GM03348 (cell line): ENCODE results near the gene DTX1.
A peak's percentile ranks its signal among the peaks of the same experiment; 100 is the strongest.

Experiments
- DNase-seq: peaks from one replicate; pipeline ENCODE4 v3.0.0; 2012; ENCODE audit warnings: low spot score

DTX1 gene

DNA sequence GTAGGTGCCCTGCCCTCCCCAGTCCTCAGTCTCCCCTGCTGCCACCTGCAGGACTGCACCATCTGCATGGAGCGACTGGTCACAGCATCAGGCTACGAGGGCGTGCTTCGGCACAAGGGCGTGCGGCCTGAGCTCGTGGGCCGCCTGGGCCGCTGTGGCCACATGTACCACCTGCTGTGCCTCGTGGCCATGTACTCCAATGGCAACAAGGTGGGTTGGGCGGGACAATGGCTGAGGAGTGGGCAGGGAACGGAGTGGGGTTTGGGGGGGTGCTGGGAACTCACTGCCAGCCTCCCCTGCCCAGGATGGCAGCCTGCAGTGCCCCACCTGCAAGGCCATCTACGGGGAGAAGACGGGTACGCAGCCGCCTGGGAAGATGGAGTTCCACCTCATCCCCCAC is 38.2 kb downstream of the DTX1 start:
- no peak for DNase-seq

DNA sequence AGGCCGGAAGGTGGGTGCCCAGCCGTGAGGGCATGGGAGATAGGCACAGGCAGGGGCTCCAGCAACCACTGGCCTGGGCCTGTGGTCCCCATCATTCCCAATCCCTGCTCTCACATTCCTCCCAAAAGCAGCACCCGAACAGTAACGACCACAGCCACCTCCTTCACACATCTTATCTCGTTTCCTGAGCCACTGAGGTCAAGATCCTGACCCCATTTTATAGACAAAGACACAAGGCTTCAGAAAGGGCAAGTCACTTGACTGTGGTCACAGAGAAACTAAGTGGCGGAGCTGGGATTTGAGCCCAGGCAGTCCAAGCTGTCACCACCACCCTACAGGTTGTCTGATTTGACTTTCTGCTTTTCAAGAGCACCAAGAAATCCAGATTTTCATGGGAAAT is 38.9 kb downstream of the DTX1 start:
- DNase-seq = no peak

DNA sequence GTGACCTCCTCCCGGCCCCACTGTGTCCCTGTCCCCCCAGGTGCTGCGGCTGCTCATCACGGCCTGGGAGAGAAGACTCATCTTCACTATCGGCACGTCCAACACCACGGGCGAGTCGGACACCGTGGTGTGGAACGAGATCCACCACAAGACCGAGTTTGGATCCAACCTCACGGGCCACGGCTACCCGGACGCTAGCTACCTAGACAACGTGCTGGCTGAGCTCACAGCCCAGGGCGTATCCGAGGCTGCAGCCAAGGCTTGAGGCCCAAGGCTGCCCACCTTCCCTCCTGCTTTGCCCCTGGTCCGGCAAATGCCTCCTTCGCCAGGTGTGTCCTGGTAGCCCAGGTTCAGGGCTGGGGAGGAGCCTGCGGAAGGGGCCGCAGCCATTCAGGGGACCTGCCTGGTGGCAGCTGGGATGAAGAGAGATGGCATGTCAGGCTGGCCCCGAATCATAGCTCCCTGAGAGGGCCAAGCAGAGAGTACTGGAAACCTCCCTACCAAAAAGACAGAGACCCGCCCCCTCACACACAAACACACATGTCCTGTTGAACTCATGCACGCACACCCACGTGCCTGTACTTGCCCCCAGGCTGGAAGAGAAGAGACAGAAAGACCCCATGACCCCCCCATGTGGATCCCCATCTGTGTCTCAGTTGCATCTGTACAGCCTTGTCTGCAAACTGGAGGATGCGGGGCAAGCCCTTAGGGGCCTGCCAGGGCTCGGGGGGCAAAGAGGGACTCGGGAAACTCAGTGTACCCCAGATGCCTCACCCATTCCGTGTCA is 40.3 kb downstream of the DTX1 start:
- DNase-seq = no peak

DNA sequence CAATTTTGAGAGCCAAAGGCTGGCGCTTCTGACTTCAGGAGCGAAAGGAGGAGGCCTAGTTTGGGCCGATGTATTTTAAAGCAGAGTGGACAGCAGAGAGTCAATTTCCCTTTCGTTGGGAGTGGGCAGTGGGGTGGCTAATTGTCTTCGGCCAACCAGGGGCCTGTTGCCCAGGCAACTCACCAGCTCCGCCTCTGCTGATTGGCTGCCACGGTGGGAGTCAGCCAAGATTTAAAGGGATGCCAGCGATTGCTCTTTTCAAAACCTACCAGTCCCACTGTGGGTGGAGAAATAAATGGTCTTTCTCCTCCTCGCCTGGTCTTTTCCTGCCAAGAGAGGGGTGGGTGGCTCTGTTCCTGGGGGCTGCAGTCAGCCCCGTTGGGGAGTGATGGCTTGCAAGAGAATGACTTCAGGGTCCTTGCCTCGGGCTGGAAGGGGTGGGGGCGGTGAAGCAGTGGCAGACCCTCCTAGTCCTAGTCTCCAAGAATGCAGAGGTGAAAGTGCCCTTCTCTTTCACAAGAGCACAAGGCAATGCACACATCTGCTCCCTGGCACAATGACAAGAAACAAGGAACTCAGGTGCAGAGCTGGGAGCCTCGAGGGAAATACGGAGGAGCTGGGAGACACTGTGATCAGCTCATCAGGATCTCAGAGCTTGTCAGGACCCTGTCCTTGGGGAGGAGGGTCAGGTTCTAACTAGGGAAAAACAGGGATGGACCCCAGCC is 41.3 kb downstream of the DTX1 start:
- DNase-seq = no peak

DNA sequence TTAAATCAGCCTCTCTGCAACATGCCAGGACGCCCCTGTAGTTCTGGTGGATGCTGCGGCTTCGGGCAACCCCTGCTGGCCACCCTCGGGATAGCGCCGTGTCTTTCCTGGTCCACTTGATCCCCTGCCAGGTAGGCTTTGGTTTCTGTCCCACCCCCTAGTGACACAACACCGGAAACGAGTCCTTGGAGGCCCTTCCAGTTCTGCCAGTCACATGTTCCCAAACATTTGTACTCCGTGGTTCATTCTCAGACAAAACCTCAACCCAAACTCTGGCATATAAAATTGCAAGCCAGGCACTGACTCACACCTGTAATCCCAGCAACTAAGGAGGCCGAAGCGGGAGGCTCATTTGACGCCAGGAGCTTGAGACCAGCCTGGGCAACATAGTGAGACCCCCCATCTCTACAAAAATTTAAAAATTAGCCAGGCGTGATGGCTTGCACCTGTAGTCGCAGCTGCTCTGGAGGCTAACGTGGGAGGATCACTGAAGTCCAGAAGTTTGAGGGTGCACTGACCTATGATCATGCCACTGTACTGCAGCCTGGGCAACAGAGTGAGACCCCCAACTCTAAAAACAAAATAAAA is 42.0 kb downstream of the DTX1 start:
- peak; percentile 88 for DNase-seq

DNA sequence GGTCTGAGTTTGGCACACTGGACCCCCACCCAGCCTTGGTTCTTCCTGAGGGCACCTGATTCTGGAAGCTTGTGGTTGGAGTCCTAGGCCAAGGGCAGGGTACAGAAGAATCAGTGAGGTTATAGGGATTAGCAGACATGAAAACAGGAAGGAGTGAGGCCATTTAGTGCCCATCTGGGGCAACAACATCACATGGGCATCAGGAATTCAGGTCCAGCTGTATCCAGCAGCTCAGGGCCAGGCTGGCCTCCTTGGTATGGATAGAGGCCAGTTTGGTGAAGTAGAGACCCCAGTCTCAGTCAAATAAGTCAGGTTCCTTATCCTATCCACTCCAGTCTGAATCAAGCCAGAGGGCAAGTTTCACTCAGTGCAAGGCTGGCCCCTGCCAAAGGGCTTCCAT is 42.8 kb downstream of the DTX1 start:
- no peak for DNase-seq

DNA sequence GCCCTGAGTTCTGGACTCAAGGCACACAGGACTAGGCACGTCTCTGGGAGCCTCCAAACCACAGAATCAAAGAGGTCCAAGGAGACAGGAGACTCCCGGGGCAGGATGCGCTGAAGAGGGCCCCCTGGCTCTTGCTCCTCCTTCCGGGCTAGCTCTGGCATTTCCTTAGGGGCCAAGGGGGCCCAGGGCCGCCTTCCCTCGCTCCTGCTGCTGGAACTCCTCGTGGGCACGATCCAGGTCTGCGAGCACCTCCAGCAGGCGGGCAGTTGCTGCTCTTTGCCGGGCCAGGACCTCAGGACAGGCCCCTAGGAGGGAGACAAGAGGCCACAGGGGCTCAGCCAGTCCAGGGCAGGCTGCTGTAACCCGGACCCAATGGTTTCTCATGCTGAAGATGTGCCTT is 43.2 kb downstream of the DTX1 start:
- no peak for DNase-seq

DNA sequence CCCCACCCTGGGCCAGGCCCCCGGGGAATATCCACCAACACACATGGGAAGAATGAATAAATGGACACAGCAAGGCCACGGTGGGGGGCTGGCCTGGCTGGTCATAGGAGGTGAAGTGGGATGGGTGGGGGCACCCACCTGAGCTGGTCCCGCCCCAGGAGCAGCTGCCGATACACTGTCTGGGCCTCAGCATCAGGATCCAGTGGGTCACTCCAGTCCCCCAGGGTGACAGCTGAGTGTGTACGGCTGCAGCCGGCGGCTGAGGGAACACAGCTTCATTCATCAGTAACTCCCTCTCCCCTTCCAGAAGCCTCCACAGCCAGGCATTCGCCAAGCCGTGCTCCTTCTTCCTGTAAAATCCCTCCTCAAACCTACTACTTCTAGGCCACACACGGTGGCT is 45.2 kb downstream of the DTX1 start:
- DNase-seq = no peak

DNA sequence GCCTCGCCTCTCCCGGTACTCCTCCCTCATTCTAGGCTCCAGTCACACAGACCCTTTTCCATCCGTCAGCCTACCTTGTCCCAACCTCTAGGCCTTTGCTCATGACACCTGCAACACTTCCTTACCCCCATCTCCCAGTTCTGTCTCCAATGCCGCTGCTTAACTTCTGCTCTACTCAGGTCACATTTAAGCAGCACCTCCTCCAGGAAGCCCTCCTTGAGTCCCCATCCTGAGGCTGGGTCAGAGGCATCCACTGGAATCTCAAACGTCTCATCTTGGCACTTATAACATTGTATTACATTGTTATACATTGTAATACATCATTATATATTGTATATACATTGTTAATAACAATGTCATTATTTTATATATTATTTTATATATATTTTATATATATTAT is 46.3 kb downstream of the DTX1 start:
- no peak for DNase-seq

DNA sequence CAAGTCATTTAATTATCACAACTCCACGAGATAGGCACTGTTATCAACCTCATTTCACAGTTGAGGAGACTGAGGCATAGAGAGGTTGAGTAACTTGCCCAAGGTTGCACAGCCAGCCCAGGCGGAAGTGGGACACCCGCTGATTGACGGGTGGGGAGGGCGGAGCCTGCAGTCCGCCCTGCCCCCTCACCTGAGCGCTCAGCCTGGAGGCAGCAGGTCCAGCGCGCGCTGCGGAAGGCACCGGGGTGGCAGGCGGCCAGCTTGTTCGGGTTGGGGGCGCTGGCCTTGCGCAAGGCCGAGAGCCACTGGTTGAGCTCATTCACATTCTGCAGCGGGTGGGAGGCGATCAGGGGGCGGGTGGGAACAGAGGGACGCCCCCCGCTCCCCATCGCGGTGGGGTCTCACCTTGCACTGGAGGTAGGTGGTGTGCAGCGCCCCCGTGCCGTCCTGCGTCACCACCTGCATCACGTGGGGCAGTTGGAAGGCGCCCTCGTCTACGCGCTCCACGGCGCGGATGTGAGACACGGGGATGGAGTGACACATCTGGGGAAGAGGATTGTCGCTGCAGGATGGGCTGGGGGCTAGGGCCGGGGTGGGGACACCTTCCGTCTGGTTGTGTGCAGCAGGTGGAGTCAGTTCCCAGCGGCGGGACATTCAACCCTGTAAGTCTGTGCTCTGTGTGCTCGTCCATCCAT is 47.4 kb downstream of the DTX1 start:
- no peak for DNase-seq

DNA sequence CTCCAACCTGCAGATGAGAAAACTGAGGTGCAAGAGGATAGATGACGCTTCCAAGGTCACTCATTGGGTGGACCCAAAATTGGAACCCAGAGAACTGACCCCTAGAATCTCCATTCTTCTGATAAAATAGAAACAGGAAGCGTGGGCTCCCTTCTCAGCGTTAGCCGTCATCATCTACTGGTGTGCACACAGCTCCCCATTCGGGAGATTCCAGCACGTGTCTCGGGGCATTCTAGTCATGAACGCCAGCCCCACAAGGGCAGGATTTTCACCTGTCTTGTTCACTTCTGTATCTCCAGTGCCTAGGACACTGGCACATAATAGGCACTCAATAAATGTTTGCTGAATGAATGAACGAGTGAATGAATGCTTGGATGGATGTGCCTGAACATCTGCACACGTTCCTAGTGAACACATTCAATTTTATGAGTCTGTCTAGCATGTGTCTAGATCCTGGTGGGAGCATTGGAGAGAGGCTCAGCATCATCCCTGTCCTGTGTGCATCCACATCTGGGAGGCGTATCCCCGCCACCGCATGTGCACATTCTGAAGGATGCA is 48.5 kb downstream of the DTX1 start:
- no peak for DNase-seq

DNA sequence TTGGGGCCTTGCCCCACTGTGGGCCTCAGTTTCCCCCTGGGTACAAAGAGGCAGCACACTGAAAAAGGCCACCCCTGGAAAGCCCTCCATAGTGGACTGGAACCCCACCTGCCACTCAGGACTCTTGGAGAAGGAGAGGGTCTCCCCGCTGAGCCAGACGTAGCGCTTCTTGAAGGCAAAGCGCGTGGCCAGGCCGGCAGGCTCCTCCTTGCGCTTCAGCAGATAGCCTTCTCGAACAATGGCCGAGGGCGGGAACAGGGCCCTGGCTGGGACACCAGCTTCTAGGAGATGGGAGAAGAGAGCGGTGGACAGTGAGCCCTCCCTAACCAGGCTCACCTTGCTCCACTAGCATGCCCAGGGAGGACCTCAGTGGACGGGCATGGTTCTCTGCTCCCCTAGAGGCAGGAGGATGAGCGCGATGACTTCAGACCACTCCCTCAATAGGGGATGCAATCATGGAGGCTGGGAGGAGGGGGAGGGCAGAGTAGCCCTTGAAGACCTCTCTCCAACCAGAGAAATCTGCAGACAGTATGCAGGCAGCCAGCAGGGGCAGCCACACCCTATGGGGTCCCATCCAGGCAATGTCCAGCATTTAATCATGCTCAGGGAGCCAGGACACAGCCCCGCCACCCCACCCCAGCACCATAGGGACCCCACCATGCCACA is 49.2 kb downstream of the DTX1 start:
- DNase-seq = no peak

DNA sequence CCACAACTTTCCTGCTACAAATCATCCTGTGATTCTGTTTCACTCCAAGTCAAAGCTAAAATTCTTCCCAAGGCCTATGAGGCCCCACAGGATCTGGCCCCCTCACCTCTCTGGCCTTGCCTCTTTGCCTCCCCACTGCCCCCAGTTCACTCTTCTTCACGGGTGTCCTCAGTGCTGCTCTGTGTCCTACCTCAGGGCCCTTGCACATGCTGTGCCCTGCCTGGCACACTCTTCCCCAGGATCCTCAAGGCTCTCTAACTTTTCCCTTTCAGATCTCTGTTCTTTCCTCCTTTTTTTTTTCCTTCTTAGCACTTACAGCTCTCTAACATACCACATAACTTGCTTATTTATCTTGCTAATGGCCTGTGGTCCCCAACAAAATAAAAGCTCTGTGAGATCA is 49.8 kb downstream of the DTX1 start:
- DNase-seq = no peak

DNA sequence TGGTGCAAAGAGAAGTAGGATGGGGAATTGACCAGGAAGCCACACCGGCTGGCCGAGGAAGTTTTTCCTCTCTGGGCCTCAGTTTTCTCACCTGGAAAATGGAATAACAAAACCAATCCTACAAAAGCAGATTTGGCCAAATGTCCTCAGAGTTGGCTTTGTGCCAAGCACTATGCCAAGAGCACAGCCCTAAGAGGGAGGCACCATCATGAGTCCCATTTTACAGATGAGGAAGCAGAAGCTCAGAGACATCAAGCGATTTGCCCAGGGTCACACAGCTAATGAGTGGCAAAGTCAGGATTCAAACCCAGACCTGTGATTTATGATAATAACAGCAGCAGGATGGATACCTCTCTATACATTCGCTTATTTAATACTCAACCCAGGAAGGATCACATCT is 51.8 kb downstream of the DTX1 start:
- no peak for DNase-seq

DNA sequence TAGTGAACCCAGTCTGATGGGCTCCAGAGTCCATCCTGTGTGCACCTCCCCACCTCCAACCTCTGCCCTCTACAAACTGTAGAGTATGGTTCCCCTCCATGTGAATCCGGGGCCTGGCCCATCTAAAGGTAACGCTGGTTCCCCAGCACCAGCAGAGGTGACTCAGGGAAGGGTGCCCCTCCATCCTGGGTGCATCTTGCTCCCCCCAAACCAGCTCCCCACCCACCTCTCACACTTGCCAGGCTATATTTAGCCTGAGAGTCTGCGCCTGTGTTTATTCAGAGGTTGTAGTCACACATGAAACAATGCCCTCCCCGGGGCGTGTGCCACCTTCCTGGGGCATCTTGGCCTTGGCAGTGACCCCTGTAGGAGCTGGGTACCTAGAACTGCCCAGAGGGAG is 52.8 kb downstream of the DTX1 start:
- no peak for DNase-seq

DNA sequence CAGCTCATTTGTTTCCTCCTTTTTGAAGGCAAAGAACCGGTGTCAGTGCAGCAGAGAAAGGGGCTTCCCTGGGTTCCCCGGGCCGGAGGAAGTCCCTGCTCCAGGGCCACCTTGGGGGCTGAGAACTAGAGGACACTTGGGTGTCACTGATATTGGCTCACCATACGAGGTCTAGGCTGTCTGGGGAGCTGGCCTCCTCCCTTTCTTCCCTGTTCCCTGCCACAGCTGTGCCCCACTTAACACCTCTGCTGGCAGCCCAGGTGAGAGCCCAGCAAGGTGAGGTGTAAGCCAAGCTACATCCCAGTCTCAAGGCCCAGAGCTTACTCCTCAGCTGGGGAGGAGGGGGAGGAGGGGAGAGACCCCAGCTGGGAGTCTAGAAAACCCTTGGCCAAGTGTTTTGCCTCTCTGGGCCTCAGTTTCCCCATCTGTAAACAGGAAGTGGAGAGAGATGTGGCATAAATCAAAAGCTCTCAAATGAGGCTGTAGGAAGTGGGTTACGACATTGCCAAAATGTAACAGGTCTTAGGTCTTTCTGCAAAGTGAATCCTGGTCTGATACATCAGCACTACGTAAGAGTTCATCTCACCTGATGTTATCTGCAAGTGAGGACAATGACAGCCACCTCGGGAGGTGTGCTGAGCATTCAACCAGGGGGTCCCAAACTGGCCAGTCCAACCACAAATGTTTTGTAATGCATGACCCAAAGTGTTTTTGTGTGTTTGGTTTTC is 53.5 kb downstream of the DTX1 start:
- no peak for DNase-seq

DNA sequence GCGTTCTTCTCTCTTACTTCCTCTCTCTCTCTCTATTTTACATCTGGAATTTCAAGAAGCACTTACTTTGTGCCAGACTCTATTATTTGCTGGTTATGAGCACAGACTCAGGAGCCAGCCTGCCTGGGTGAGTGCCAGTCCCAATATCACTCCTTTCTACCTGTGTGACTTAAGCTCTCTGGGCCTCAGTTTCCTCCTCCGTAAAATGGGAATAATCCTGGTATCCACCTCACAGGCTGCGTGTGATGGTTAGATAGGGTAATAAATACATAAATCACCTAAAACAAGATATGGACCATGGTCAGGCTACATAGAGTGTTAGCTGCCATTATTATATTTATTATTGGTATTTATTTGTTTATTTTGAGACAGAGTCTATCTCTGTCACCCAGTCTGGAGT is 54.7 kb downstream of the DTX1 start:
- no peak for DNase-seq

DNA sequence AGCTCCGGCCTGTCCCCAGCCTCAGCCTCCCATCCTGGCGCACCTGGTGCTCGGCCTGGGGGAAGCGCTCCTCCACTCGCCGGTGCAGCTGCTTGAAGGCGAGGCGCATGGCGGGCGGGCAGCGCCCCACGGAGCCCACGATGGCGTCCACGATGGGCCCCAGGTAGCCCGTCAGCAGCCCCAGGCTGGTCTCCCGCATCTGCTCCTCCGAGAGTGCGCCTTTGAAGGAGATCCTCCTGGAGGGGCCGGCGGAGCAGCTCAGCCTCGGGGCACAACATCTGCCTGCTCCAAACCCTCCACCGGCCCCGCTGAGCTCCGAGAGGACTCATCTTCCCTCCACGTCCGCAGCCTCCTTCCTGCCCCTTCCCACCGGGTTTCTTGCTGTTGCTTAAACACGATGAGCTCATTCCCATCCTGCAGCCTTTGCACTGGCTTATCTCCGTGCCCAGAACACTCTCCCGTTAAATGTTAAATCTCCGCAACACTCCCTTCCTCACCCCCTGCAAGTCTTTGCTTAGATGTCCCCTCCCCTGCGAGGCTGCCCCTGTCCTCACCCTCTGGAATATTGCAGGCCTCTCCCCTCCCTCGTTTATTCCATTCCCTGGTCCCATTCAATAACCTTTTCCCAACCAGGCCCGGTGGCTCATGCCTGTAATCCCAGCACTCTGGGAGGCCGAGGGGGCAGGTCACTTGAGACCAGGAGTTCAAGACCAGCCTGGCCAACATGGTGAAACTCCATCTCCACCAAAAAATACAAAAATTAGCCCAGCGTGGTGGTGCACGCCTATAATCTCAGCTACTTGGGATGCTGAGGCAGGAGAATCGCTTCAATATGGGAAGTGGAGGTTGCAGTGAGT is 55.7 kb downstream of the DTX1 start:
- no peak for DNase-seq

DNA sequence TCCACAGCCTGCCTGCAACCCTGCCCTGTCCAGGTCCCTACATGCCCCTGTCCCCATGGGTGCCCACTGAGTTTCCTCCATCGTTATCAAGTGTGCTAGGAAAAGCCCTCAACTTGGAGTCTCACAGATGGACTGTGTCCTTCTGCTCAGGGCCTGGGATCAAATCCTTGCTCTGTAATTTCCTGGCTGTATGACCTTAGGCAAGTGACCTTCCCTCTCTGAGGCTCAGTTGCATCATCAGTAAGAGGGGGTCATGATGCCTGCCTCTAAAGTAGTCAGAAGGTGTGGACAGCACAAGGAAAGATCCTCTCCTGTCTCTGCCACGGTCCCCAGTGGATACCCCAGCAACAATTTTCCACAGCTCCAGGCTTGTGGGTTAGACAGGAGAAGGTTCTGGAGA is 56.9 kb downstream of the DTX1 start:
- no peak for DNase-seq

DNA sequence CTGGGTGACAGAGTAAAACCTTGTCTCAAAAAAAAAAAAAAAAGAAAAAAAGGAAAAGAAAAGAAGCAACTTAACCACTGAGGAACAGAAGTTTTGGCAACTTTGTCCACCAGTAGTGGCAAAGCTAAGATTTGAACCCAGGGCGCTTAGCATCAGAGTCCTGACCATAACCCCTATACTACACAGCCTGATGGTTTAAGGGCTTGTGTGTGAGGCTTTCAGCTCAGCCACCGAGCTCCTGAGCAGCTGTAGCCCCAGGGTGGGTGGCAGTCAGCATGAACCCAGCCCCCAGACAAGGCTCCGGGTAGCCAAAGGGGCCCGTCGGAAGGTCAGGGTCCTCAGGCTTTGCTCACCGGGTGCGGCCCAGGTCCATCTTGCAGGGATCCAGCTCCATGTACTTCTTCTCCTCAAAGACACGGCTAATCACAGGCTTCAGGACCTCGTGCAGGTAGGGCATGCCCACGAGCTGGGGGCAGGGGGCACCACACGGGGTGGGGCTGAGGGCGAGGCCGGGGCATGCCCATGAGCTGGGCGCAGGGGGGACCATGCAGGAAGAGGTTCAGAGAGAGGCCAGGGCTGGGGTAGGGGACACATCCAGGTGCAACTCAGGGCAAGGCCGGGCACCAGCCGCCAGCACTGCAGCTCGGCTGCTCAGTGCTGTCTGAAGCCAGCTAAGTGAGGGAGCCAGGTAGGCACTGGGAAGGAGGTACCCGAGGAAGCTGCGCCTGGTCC is 58.1 kb downstream of the DTX1 start:
- DNase-seq = no peak
